ENCODE data around the gene PRKCI.
"Not testable (repeated sequence)": the region's sequence is repeated elsewhere in the genome, so short reads cannot be mapped to it uniquely, and the experiment has no call there.

Gene PRKCI

GRCh38 chr3:170301405-170301804 is 79.2 kb downstream of the PRKCI start:
- no peak for DNase-seq

- DNase-seq = no peak
These were observed 79.8 kb downstream of the PRKCI start for GRCh38 chr3:170302008-170302407.

GRCh38 chr3:170306015-170306414 is 83.8 kb downstream of the PRKCI start:
- no peak for DNase-seq

DNA sequence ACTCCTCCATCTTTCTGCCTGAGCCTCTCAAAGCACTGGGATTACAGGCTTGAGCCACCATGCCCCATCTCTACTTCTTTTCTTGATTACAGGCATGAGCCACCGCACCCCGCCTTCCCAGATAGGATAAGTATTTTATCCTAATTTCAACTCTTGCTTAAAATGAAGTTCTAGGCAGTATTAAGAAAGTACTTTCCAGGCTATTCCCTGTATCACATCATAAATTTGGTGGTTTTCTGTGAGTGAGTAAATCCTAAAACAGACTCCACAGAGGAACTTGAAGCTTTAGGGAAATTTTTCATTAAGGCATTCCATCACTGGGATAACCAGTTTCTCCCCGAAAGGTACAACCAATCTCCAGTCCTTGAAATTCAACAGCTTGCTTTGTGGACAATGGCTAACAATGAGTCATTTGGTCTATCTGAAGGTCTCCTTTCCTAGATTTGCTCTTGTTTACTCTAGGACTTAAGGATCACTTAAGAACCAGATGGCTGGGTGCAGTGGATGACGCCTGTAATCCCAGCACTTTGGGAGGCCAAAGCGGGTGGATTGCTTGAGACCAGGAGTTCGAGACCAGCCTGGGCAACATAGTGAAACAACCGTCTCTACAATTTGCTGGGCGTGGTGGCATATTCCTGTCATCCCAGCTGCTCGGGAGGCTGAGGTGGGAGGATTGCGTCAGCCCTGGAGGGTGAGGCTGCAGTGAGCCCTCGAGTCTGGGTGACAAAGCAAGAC is 85.6 kb downstream of the PRKCI start:
- DNase-seq = no peak

DNA sequence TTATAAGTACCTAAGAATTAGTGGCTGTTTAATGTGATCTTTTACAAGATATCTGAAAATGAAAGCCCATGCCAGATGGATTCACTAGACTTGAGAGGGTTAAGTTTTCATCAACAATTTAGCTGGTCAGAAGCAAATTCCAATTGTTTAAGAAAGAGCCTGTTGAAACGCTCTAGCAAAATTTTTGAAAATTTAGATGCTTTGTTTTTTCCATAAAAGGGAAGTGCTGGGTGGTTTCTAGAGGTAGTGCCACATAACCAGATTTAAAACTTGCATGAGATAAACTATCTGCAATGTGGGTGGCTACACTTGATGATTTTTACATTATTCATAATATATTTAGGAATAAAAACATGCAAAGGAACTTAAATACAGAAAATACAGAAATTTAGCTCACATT is 86.8 kb downstream of the PRKCI start:
- DNase-seq = no peak

DNA sequence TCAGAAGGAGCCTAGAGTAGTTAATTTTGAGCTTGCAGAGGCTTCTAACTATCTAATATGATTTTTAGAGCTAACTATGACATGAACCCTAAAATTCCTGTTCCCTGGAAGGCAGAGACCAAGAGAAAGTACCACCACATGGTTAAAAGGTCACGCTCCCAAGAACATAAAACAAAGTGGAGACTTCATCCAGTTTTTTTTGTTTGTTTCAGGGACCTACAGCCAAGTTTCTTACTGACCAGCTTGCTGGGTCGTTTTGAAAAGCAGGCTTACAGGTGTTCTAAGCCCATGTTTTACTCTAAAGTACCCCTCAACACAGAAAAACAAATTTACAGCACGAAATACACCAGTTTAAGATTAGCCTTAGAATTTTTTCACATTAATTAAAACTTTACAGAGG is 95.7 kb downstream of the PRKCI start:
- no peak for DNase-seq

GRCh38 chr3:170320461-170321121 is 98.4 kb downstream of the PRKCI start:
- DNase-seq = no peak

DNA sequence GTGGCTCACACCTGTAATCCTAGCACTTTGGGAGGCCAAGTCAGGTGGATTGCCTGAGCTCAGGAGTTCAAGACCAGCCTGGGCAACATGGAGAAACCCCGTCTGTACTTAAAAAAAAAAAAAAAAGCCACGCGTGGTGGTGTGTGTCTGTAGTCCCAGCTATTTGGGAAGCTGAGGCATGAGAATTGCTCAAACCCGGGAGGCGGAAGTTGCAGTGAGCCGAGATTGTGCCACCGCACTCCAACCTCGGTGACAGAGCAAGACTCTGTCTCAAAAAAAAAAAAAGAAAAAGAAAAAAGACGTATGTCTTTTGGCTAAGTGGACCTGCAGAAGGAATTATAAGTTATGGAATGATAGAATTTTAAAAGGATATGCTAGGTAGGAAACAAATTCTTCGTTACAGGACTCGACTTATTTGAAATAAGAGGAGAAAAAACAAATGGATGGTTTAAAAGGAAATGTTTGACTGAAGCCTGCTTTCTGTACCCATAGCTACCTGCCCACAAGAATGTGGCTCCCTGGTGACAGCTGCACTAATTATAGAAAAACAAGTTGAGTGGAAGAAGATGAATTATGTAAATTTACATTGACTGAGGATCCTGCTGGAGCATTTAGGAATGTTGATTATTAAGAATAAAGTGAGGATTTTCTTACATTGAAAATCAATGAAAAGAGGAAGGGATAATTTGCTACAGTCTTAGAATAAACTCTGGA is 99.3 kb downstream of the PRKCI start:
- DNase-seq = no peak

GRCh38 chr3:170322566-170323269 is 100.5 kb downstream of the PRKCI start:
- no peak for DNase-seq

GRCh38 chr3:170323331-170323730 is 101.1 kb downstream of the PRKCI start:
- DNase-seq = no peak

GRCh38 chr3:170324962-170325361 is 102.7 kb downstream of the PRKCI start:
- DNase-seq = no peak

DNA sequence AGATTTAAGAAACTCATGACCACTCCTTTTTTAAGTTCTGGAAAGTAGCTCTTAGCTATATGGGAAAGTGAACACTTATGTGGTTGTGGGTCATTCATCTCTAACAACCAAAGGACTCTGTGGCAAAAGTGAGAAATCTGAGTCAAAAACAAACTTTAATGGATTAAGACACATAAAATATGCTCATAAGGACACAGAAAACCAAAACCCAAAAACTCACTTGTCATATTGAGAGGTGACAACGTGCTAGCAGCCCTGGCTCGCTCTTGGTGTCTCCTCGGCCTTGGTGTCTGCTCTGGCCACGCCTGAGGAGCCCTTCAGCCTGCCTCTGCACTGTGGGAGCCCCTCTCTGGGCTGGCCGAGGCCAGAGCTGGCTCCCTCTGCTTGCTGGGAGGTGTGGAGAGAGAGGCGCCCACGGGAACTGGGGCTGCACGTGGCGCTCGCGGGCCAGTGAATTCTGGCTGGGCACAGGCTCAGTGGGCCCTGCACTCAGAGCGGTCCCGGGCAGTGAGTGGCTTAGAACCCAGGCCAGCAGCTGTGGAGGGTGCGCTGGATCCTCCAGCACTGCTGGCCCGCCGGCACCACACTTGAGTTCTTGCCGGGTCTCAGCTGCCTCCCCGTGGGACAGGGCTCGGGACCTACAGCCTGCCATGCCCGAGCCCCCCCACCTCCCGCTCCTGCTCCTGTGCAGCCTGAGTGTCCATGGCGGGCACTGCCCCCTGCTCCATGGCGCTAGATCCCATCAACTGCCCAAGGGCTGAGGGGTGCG is 105.0 kb downstream of the PRKCI start:
- no peak for DNase-seq

DNA sequence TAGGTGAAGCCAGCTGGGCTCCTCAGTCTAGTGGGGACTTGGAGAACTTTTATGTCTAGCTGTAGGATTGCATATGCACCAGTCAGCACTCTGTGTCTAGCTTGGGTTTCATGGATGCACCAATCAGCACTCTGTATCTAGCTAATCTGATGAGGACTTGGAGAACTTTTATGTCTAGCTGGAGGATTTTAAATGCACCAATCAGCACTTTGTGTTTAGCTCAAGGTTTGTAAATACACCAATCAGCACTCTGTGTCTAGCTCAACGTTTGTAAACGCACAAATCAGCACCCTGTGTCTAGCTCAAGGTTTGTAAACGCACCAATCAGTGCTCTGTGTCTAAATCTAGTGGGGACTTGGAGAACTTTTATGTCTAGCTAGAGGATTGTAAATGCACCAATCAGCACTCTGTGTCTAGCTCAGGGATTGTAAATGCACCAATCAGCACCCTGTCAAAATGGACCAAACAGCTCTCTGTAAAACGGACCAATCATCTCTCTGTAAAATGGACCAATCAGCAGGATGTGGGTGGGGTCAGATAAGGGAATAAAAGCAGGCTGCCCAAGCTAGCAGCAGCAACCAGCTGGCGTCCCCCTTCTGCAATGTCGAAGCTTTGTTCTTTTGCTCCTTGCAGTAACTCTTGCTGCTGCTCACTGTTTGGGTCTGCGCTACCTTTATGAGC is 105.8 kb downstream of the PRKCI start:
- DNase-seq = not testable (repeated sequence)

DNA sequence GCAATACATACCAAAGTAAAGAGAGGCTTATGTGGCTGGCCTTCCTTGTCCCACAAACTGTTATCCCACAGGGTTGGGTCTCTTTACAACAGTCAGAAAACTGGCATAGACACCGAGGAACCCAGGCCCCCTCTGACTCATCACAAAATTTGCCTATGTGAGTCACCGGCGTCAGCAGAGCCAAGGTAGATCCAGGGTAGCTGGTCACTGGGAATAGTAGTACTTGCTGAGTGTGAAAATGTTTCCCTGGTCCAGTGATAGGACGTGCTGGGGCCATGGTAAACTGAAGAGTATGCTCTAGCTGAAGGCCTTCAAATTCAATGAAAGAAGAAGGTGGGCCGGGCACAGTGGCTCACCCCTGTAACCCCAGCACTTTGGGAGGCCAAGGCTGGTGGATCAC is 108.1 kb downstream of the PRKCI start:
- DNase-seq = no peak

- DNase-seq = no peak
These were observed 108.9 kb downstream of the PRKCI start for GRCh38 chr3:170331143-170331542.

GRCh38 chr3:170337420-170337819 is 115.2 kb downstream of the PRKCI start:
- DNase-seq = no peak

- no peak for DNase-seq
These were observed 116.6 kb downstream of the PRKCI start for GRCh38 chr3:170338690-170339340.

DNA sequence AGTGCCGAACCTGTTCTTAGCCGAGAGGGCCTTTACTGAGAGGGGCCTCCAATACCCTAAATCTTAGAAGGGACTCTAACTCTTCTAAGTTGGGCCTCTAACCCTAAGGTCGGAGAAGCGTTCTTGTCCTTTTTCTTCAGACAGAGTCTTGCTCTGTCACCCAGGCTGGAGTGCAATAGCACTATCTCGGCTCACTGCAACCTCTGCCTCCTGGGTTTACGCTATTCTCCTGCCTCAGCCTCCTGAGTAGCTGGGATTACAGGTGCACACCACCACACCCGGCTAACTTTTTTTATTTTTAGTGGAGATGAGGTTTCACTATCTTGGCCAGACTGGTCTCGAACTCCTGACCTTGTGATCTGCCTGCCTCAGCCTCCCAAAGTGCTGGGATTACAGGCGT is 120.0 kb downstream of the PRKCI start:
- DNase-seq = not testable (repeated sequence)

- DNase-seq = not testable (repeated sequence)
These were observed 121.6 kb downstream of the PRKCI start for GRCh38 chr3:170343859-170344258.

- DNase-seq = no peak
These were observed 122.7 kb downstream of the PRKCI start for GRCh38 chr3:170344971-170345370.
